ENCODE data around the gene GARNL3.

The GARNL3 gene

GRCh38 chr9:127309715-127310114, 45.1 kb downstream of the GARNL3 start:
- DNase-seq (ENCODE audit: low read depth in 2 of 3, low spot score in 1 of 3): no peak

- peak in 1 of 3 donors; percentile 17 for DNase-seq (ENCODE audit: low read depth in 2 of 3, low spot score in 1 of 3)
Observed at GRCh38 chr9:127311239-127311741, 46.7 kb downstream of the GARNL3 start.

- no peak for DNase-seq (ENCODE audit: low read depth in 2 of 3, low spot score in 1 of 3)
Observed at GRCh38 chr9:127313042-127313560, 48.5 kb downstream of the GARNL3 start.

GRCh38 chr9:127314911-127315310, 50.3 kb downstream of the GARNL3 start:
- DNase-seq (ENCODE audit: low read depth in 2 of 3, low spot score in 1 of 3): no peak

GRCh38 chr9:127316586-127317323, 52.2 kb downstream of the GARNL3 start:
- no peak for DNase-seq (ENCODE audit: low read depth in 2 of 3, low spot score in 1 of 3)

GRCh38 chr9:127318651-127319167, 54.1 kb downstream of the GARNL3 start:
- DNase-seq (ENCODE audit: low read depth in 2 of 3, low spot score in 1 of 3): no peak

GRCh38 chr9:127319366-127320114, 55.0 kb downstream of the GARNL3 start:
- no peak for DNase-seq (ENCODE audit: low read depth in 2 of 3, low spot score in 1 of 3)

- no peak for DNase-seq (ENCODE audit: low read depth in 2 of 3, low spot score in 1 of 3)
Observed at GRCh38 chr9:127320115-127320378, 55.5 kb downstream of the GARNL3 start.

GRCh38 chr9:127323393-127323792, 58.8 kb downstream of the GARNL3 start:
- DNase-seq (ENCODE audit: low read depth in 2 of 3, low spot score in 1 of 3): no peak

GRCh38 chr9:127330501-127330900, 65.9 kb downstream of the GARNL3 start:
- no peak for DNase-seq (ENCODE audit: low read depth in 2 of 3, low spot score in 1 of 3)

- DNase-seq (ENCODE audit: low read depth in 2 of 3, low spot score in 1 of 3): no peak
Observed at GRCh38 chr9:127333221-127334064, 68.9 kb downstream of the GARNL3 start.

GRCh38 chr9:127334725-127335124, 70.2 kb downstream of the GARNL3 start:
- no peak for DNase-seq (ENCODE audit: low read depth in 2 of 3, low spot score in 1 of 3)

GRCh38 chr9:127336086-127336485, 71.5 kb downstream of the GARNL3 start:
- DNase-seq (ENCODE audit: low read depth in 2 of 3, low spot score in 1 of 3): no peak

GRCh38 chr9:127336506-127337352, 72.2 kb downstream of the GARNL3 start:
- DNase-seq (ENCODE audit: low read depth in 2 of 3, low spot score in 1 of 3): no peak

GRCh38 chr9:127340721-127341120, 76.1 kb downstream of the GARNL3 start:
- DNase-seq (ENCODE audit: low read depth in 2 of 3, low spot score in 1 of 3): no peak

- no peak for DNase-seq (ENCODE audit: low read depth in 2 of 3, low spot score in 1 of 3)
Observed at GRCh38 chr9:127341152-127341551, 76.6 kb downstream of the GARNL3 start.

GRCh38 chr9:127344368-127345000, 79.9 kb downstream of the GARNL3 start:
- no peak for DNase-seq (ENCODE audit: low read depth in 2 of 3, low spot score in 1 of 3)

- DNase-seq (ENCODE audit: low read depth in 2 of 3, low spot score in 1 of 3): no peak
Observed at GRCh38 chr9:127345566-127345965, 81.0 kb downstream of the GARNL3 start.

GRCh38 chr9:127346584-127346983, 82.0 kb downstream of the GARNL3 start:
- no peak for DNase-seq (ENCODE audit: low read depth in 2 of 3, low spot score in 1 of 3)
